Body of pancreas (tissue), 4 donors: Measurements from ENCODE around the gene TRPM7.

Source experiments
- CTCF ChIP-seq, 7 experiments: fragments of 450-650 bp in 4 of 7; fragments of 200-600 bp in 3 of 7; sonication (generic) in 3 of 7; IDR thresholded peaks; one replicate each; pipeline ENCODE4 v1.5.1; 2016 to 2019; ENCODE audit warnings: antibody characterized with exemption in 7 of 7
- POLR2A ChIP-seq, 3 donors: fragments of 450-650 bp; IDR thresholded peaks; one replicate each; pipeline ENCODE4 v1.6.1; 2016; ENCODE audit warnings: antibody characterized with exemption in 3 of 3, mild to moderate bottlenecking in 2 of 3

- TF ChIP-seq POLR2A (IDR thresholded peaks at IDR 0.05) (no peak), CTCF (IDR thresholded peaks at IDR 0.05) (no peak)
These were observed 110.4 kb downstream of the TRPM7 start for GRCh38 chr15:50576166-50576565.
